ENCODE data around the gene PHF20.
"Not testable (repeated sequence)": the region's sequence is repeated elsewhere in the genome, so short reads cannot be mapped to it uniquely, and the experiment has no call there.

The PHF20 gene

DNA sequence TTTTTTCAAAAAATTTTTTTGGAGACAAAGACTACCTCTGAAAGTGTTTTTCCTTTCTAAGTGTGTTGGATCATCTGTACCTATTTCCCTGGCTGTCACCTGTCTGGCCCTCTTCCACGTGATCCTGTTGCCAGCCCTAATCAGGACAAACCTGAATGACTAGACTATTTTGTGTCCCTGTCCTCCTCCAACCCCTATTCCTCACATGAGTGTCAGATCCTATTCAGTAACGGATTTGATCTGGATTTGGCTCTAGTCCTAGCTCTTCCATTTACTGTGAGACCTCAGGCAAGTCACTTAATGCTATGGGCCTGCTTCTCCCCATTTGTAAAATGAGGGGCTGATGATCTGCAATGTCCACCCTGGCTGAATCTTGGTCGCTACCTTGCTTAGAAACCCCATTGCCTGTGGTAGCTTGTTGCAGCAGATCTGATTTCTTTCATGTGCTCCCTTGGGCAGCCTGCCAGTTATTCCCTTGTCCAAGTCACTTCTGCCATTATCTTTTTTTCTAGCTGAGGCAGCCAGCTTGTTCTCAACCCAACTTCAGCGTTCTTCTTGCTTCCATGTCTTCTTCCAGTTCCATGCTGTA lies 4.8 kb downstream of the PHF20 start:
- no peak for DNase-seq (ENCODE audit: low read depth)

DNA sequence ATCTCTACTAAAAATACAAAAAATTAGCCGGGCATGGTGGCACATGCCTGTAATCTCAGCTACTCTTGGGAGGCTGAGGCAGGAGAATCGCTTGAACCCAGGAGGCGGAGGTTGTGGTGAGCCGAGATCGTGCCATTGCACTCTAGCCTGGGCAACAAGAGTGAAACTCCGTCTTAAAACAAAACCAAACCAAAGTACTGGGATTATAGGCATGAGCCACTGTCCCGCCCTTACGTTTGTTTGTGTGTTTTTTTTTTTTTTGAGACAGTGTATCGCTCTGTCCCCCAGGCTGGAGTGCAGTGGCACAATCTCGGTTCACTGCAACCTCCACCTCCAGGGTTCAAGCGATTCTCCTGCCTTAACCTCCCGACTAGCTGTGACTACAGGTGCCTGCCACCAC lies 12.0 kb downstream of the PHF20 start:
- not testable (repeated sequence) for DNase-seq (ENCODE audit: low read depth)

DNA sequence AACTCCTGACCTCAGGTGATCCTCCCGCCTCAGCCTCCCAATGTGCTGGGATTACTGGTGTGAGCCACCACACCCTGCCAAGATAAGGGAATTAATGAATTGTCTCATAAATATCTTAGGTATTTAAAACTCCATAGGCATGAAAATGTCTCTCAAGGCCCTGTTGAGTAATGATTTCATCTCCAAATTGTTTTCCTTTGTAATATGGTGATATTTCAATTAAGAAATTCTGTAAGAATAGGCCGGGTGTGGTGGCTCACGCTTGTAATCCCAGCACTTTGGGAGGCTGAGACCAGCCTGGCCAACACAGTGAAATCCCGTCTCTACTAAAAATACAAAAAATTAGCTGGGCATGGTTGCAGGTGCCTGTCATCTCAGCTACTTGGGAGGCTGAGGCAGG lies 13.7 kb downstream of the PHF20 start:
- DNase-seq (ENCODE audit: low read depth): not testable (repeated sequence)

GRCh38 chr20:35788796-35789195 lies 17.0 kb downstream of the PHF20 start:
- DNase-seq (ENCODE audit: low read depth): no peak

GRCh38 chr20:35791097-35791496 lies 19.3 kb downstream of the PHF20 start:
- no peak for DNase-seq (ENCODE audit: low read depth)

- DNase-seq (ENCODE audit: low read depth): no peak
Measured at GRCh38 chr20:35791821-35792220, 20.0 kb downstream of the PHF20 start.

GRCh38 chr20:35792740-35793139 lies 20.9 kb downstream of the PHF20 start:
- no peak for DNase-seq (ENCODE audit: low read depth)

DNA sequence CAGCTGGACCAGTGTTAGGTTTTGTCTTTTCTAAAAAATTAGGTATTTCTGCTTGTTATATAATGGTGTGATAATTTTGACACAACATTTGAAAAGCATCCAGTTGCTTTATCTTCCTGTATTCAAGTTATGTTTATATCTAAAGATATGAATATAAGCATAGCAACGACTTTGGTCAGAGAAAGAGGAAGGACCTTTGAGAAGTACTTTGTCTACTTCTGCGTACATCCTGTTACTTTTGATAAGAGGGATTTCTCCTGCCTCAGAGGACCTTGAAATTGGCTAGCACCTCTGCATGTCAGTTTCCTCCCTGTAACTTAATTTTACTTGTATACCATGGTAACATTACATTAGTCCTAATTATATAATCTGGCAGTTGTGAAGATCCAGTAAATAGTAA lies 24.8 kb downstream of the PHF20 start:
- no peak for DNase-seq (ENCODE audit: low read depth)

GRCh38 chr20:35801865-35802264 lies 30.1 kb downstream of the PHF20 start:
- DNase-seq (ENCODE audit: low read depth): no peak

DNA sequence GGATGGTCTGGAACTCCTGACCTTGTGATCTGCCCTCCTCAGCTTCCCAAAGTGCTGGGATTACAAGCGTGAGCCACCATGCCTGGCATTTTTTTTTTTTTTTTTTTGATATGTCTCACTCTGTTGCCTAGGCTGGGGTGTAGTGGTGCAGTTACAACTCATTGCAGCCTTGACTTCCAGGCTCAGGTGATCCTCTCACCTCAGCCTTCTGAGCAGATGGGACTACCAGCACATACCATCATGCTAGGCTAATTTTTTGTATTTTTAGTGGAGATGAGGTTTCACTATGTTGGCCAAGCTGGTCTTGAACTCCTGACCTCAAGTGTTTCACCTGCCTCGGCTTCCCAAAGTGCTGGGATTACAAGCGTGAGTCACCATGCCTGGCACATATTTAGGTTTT lies 34.3 kb downstream of the PHF20 start:
- no peak for DNase-seq (ENCODE audit: low read depth)

DNA sequence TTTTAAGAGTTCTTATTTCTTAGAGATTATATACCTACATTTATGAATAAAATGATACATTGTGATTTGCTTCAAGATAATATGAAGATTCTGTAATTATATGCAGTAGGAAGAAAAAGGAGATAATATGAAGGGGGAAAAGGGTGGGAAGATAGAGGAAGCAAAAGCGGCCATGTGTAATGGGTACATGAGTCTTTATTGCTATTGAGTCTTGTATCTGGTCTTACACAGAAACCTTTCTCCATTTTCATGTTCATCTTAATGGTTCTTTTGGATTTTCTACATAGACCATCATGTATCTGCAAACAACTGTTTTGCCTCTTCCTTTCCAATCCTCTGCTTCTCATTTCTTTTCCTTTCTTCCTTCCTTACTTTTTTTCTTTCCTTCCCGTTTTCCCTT lies 36.1 kb downstream of the PHF20 start:
- DNase-seq (ENCODE audit: low read depth): no peak

DNA sequence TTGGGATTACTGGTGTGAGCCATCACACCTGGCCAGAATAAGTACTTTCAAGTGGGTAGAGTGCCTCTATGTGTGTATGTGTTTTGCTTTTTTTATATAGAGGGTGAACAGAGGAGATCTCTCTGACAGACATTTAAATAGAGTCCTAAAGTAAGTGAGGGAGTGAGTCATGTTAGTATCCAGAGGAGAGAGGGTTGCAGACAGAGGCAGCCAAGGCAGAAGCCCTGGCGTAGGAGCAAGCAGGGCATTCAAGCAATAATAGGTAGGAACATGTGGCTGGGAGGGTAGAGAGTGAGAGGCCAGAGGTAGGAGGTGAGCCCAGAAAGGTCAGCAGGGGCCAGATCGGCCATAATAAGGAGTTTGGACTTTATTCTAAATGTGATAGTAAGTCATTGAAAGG lies 48.9 kb downstream of the PHF20 start:
- no peak for DNase-seq (ENCODE audit: low read depth)

DNA sequence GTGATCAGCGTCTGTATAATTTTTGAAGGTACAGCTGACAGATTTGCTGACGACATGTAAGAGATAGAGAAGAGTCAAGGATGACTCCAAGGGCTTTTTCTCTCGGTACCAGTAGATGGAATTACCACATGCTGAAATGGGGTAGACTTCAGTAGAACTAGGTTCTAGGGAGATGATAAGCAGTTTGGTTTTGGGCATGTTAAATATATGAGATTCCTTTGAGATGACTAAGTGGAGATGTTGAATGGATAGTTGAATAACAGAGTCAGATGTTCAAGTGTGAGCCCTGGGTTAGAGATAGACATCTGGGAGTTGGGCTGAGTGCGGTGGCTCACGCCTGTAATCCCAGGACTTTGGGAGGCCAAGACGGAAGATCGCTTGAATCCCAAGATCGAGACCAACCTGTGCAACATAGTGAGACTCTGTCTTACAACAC lies 50.0 kb downstream of the PHF20 start:
- no peak for DNase-seq (ENCODE audit: low read depth)

DNA sequence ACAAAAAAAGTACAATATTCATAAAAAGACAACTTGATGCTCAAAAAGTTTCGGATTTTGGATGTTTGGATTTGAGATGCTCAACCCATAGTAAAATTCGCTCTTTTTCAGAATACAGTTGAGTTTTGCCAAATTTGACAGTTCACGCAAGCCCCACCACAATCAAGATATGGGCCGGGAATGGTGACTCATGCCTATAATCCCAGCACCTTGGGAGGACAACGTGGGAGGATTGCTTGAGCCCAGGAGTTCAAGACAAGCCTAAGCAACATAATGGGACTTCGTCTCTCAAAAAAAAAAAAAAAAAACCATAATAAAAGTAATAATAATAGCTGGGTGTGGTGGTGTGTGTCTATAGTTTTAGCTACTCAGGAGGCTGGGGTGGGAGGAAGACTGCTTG lies 51.3 kb downstream of the PHF20 start:
- DNase-seq (ENCODE audit: low read depth): no peak

DNA sequence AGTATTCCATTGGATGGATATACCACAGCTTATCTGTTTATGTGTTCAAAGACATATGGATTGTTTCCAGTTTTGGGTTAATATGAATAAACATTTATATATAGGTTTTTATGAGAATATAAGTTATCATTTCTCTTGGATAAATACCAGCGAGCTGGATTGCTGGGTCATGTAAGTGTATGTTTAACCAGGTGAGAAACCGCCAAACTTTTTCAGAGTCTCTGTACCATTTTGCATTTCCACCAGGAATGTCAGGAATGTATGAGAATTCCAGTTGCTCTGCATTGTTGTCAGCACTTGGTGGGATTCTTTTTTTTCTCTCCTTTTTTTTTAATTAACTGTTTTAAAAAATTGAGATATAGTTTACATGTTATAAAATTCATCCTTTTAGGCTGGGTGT lies 52.1 kb downstream of the PHF20 start:
- no peak for DNase-seq (ENCODE audit: low read depth)

GRCh38 chr20:35826397-35826998 lies 54.7 kb downstream of the PHF20 start:
- no peak for DNase-seq (ENCODE audit: low read depth)

DNA sequence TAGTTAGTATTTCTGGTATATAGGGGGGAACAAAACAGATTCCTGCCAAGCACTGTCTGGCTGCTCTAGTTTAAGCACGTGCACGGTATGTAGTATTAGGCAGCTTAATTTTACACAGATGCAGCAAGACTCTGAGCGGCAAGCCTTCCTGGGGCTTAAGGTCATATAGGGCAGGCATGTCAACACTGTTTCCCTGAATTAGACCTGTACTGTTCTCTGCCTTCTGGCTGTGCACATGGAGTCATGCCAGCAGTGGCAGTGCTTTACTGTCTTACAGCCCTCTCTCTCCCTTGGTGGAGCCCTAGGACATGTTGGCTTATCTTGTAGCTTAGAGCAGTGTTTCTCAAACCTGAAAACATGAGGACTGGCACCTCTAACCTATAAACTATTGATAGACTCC lies 56.6 kb downstream of the PHF20 start:
- no peak for DNase-seq (ENCODE audit: low read depth)

GRCh38 chr20:35828916-35829315 lies 57.1 kb downstream of the PHF20 start:
- DNase-seq (ENCODE audit: low read depth): no peak

DNA sequence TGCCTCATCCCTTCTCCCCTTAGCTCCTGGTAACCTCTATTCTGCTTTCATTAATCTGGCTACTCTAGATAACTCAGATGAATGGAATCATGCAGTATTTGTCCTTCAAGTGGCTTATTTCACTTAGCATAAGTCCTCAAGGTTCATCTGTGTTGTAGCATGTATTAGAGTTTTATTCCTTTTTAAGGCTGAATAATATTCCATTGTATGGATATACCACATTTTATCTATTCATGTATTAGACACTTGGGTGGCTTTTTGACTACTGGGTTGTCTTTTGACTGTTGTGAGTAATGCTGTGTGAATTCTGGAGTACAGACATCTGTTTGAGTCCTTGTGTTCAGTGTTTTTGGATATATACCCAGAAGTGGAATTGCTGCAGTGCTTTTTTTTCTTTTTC lies 58.4 kb downstream of the PHF20 start:
- DNase-seq (ENCODE audit: low read depth): no peak

DNA sequence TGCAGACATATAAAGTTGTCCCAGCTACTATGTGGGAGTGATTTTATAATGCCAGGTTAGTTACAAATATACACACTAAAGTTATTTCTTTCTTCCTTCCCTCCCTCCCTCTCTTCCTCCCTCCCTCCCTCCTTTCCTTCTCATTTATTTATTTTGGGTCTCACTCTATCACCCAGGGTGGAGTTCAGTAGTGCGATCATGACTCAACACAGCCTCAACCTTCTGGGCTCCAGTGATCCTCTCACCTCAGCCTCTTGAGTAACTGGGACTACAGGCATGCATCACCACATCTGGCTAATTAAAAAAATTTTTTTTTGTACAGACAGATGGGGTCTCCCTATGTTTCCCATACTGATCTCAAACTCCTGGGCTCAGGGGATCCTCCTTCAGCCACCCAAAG lies 59.2 kb downstream of the PHF20 start:
- no peak for DNase-seq (ENCODE audit: low read depth)

DNA sequence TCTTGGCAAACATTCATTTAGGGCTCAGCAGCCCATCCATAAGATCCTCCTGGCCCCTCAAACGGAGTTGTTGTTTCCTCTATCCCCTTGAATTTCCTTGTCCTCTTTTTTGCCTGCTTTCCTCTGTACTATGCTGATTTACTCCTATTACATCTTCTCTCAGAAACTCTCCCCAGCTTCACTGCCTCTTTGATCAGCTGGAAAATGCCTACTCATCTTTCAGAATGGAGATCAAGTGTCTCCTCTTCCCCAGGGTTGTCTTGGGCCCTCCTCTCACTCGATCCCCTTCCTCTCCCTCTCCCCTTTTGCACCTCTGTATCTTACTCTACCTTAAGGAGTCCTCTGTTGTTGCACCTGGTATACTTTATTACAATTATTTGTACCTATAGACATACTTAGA lies 60.2 kb downstream of the PHF20 start:
- DNase-seq (ENCODE audit: low read depth): no peak

- no peak for DNase-seq (ENCODE audit: low read depth)
Measured at GRCh38 chr20:35833241-35833640, 61.4 kb downstream of the PHF20 start.

- DNase-seq (ENCODE audit: low read depth): no peak
Measured at GRCh38 chr20:35837577-35838195, 65.9 kb downstream of the PHF20 start.

DNA sequence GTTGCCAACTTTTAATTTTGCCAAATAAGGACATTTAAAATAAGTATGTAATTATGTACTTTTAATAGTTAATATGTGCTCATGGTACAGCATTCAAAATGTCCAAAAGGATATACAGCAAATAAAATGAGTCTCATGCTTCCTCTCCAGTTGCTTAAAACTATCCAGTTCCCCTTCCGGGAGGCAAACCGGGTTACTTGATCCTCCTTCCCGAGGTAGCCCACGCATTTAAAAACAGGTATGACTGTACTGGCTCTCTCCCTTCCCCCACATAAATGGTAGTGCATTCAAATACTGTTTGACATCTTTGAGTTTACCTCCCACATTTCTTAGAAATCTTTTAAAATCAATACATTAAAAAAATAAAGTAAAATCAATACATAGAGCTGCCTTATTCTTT lies 66.4 kb downstream of the PHF20 start:
- DNase-seq (ENCODE audit: low read depth): no peak
